ENCODE data around the gene PID1. TPM values are rescaled to one million over a fixed set of nuclear protein-coding genes. Genes with fewer than 3 reads are reported as not detected.

The PID1 gene
- polyA plus RNA-seq, 3 donors, result 61.8 to 117 (median 62.3) TPM

- Histone ChIP-seq H3K4me2 (replicated peaks; ENCODE audit: extremely low read depth, low read length, poor library complexity, severe bottlenecking) (no peak overlapping the region), H3K27me3 (ENCODE audit: control insufficient read depth in 2 of 2, insufficient read depth in 2 of 2, low read length in 2 of 2) (peaks cover 0 to 2% of the 10 kb centered on the region in 2 donors), H4K20me1 (ENCODE audit: insufficient read depth, low read length) (no peaks in the 10 kb centered on the region), H3K79me2 (ENCODE audit: insufficient read depth, low read length) (no peaks in the 10 kb centered on the region), H3K4me1 (ENCODE audit: control insufficient read depth in 1 of 2, insufficient read depth in 2 of 2, low read length in 2 of 2) (peaks cover 8 to 16% of the 10 kb centered on the region in 2 donors), H3K27ac (ENCODE audit: low read depth in 1 of 2, low read length in 2 of 2) (no peak overlapping the region), H3K9me3 (replicated peaks in 1 of 2; ENCODE audit: control insufficient read depth in 1 of 2, insufficient read depth in 1 of 2, low read length in 2 of 2) (no peaks in the 10 kb centered on the region), H3K4me3 (replicated peaks in 1 of 3; ENCODE audit: low read depth in 2 of 3, low read length in 3 of 3) (no peak overlapping the region), H3K9ac (ENCODE audit: insufficient read depth, low read length, poor library complexity, severe bottlenecking) (no peak overlapping the region), H3K36me3 (replicated peaks in 1 of 2; ENCODE audit: control insufficient read depth in 1 of 2, insufficient read depth in 2 of 2, low read length in 2 of 2) (no peaks in the 10 kb centered on the region), H2AFZ (ENCODE audit: insufficient read depth, low read depth, low read length, poor library complexity, severe bottlenecking) (no peak overlapping the region)
- Mint-ChIP-seq H3K27me3 (ENCODE audit: low read depth in 3 of 3) (peaks cover 2 to 13% (median 9%) of the 10 kb centered on the region in 3 donors), H3K4me1 (peaks cover 20% of the 10 kb centered on the region), H3K27ac (peak overlapping the region in 1 of 7 donors; percentile 73), H3K4me3 (no peak overlapping the region), H3K9me3 (peaks cover 0 to 7% (median 1%) of the 10 kb centered on the region in 7 donors), H3K36me3 (peaks cover 2 to 11% of the 10 kb centered on the region in 2 donors)
- no CpG with 5 or more reads among the region's 4 CpGs for WGBS (ENCODE audit: insufficient coverage)
- intact Hi-C loops (cut with micrococcal nuclease), result loop anchor here in 1 of 2 donors (10.0 kb wide), 1 partner anchor 55 kb away; no protein-coding TSS in a partner anchor
- DNase-seq, result no peak
- no peak for TF ChIP-seq CTCF (IDR thresholded peaks at IDR 0.05)
Observed at GRCh38 chr2:229279516-229279915, 8.4 kb upstream of the PID1 start.

- Histone ChIP-seq H3K36me3 (replicated peaks in 1 of 2; ENCODE audit: control insufficient read depth in 1 of 2, insufficient read depth in 2 of 2, low read length in 2 of 2) (no peaks in the 10 kb centered on the region), H3K27me3 (ENCODE audit: control insufficient read depth in 2 of 2, insufficient read depth in 2 of 2, low read length in 2 of 2) (peaks cover 17 to 25% of the 10 kb centered on the region in 2 donors), H3K79me2 (ENCODE audit: insufficient read depth, low read length) (no peaks in the 10 kb centered on the region), H3K27ac (ENCODE audit: low read depth in 1 of 2, low read length in 2 of 2) (no peak overlapping the region), H3K9me3 (replicated peaks in 1 of 2; ENCODE audit: control insufficient read depth in 1 of 2, insufficient read depth in 1 of 2, low read length in 2 of 2) (no peaks in the 10 kb centered on the region), H3K9ac (ENCODE audit: insufficient read depth, low read length, poor library complexity, severe bottlenecking) (no peak overlapping the region), H3K4me1 (ENCODE audit: control insufficient read depth in 1 of 2, insufficient read depth in 2 of 2, low read length in 2 of 2) (peaks cover 15 to 23% of the 10 kb centered on the region in 2 donors), H4K20me1 (ENCODE audit: insufficient read depth, low read length) (no peaks in the 10 kb centered on the region), H3K4me2 (replicated peaks; ENCODE audit: extremely low read depth, low read length, poor library complexity, severe bottlenecking) (no peak overlapping the region), H2AFZ (ENCODE audit: insufficient read depth, low read depth, low read length, poor library complexity, severe bottlenecking) (no peak overlapping the region), H3K4me3 (replicated peaks in 1 of 3; ENCODE audit: low read depth in 2 of 3, low read length in 3 of 3) (no peak overlapping the region)
- peaks cover 28% of the 10 kb centered on the region for H3K4me1 Mint-ChIP-seq
- no peak for TF ChIP-seq CTCF (IDR thresholded peaks at IDR 0.05)
- no peak for DNase-seq
- intact Hi-C loops (cut with micrococcal nuclease), result loop anchor here in 1 of 2 donors (10.0 kb wide), 1 partner anchor 59 kb away; no protein-coding TSS in a partner anchor
- peak overlapping the region in 1 of 2 donors; percentile 48 for H3K4me3 Mint-ChIP-seq
- peaks cover 7 to 17% of the 10 kb centered on the region in 2 donors for H3K36me3 Mint-ChIP-seq
- H3K27me3 Mint-ChIP-seq (ENCODE audit: low read depth in 3 of 3), result peaks cover 24 to 41% (median 31%) of the 10 kb centered on the region in 3 donors
- peaks cover 0 to 10% (median 2%) of the 10 kb centered on the region in 7 donors for H3K9me3 Mint-ChIP-seq
- peak overlapping the region in 4 of 7 donors; percentile 2 to 39 (median 14) for H3K27ac Mint-ChIP-seq
Observed at GRCh38 chr2:229275506-229275905, 4.4 kb upstream of the PID1 start.
